Stimulated activated CD8-positive, alpha-beta memory T cell treated with anti-CD3 and anti-CD28 coated beads, Interleukin-2, amount 100 ng/mL, for 48 hours (primary cell): ENCODE measurements around the gene TMEM45A.
"Not testable (repeated sequence)": the region's sequence is repeated elsewhere in the genome, so short reads cannot be mapped to it uniquely, and the experiment has no call there.

ENCODE experiments used
- DNase-seq, 2 donors: peaks; one replicate each; pipeline ENCODE4 v3.0.0-alpha.2; 2020; ENCODE audit warnings: low read depth in 2 of 2

The TMEM45A gene

GRCh38 chr3:100483529-100483928 lies 8.9 kb upstream of the TMEM45A start:
- no peak for DNase-seq

DNA sequence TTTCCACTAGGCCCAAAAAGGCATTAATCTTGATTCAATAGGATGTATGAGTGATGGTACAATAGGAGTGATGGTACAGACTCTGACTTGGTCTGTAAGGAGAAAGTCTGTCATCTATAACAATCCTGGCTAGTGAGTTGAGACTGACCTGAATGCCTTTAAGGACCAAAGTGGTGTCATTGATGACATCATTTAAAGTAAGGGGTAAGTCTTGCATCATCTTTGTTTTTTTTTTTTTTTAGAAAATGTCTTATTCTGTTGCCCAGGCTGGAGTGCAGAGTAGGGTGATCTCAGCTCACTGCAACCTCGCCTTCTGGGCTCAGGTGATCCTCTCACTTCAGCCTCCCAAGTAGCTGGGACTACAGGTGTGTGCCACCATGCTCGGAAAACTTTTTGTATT lies 5.6 kb upstream of the TMEM45A start:
- no peak for DNase-seq

DNA sequence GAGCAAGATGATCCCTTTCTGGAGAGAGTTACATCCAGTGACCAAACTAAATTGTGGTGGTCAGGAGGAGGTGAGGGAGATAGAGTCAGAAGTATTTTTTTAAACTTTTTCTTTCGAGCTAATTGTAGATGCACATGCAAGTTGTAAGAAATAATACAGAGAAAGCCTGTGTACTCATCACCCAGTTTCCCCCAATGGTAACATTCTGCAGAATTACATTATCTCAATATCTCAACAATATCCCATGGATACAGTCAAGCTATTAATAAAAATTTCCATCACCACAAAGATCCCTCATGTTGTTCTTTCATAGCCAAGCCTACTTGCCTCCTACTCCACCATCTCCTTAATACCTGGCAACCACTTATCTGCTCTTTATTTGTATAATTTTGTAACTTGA lies 3.3 kb upstream of the TMEM45A start:
- DNase-seq: no peak

- no peak for DNase-seq
Observed at GRCh38 chr3:100496711-100497261, 4.4 kb downstream of the TMEM45A start.

DNA sequence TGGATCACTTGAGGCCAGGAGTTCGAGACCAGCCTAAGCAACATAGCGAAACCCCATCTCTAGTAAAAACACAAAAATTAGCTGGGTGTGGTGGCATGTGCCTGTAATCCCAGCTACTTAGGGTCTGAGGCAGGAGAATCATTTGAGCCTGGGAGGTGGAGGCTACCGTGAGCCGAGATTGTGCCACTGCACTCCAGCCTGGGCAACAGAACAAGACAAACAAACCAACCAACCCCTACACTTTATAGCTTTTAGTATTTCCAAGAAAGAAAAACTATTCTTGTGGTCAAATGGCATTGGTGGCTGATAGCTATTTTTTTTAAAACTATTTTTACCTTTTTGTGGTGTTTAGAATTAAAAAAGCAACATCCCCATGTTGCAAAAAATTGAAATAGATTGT lies 7.2 kb downstream of the TMEM45A start:
- DNase-seq: no peak

DNA sequence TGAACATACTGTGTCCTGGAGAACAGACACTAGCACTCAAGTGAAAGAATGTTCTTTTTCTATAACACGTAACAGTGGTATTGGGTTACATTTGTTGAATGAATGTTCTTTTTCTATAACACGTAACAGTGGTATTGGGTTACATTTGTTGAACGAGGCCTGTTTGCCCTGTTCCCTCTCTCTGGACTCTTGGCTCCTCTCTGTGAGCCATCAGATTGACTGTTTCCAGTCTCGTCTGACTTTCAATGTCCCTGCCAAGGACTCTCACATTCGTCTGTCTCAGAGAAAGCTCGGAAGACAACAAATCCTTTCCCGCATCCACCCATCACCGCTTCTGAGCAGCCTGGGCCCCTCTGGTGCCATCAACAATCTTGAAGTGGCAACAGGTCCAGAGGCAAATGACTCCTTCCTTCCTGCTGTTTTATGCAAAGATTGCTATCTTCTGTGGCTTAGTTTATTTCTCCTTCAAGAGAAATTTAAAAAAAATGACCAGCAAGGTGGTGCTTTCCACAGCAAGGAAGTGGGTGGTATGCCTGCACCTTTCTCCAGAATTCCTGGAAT lies 8.0 kb downstream of the TMEM45A start:
- no peak for DNase-seq

- no peak for DNase-seq
Observed at GRCh38 chr3:100503448-100503847, 11.0 kb downstream of the TMEM45A start.

GRCh38 chr3:100506355-100506754 lies 13.9 kb downstream of the TMEM45A start:
- no peak for DNase-seq

GRCh38 chr3:100509818-100510217 lies 17.4 kb downstream of the TMEM45A start:
- DNase-seq: not testable (repeated sequence)

DNA sequence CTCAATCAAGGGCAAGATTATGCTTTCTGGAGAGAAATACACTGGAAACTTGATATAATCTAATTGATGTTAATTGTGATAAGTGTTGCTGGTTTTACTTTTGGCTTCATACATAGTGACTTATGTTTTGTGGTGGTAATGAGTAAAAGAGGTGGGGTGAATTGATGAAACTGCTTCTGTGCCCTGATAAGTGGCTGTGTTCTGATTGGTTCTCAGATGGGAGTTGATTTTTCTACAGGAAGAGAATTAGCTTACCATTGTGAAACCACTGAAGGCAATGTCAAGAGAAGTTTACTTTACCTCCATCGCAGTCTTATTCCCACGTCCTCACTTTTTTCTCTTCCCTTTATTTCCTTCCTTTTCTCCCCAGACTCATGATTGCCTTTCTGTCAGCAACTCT lies 23.8 kb downstream of the TMEM45A start:
- no peak for DNase-seq

- DNase-seq: no peak
Observed at GRCh38 chr3:100516838-100517237, 24.4 kb downstream of the TMEM45A start.

GRCh38 chr3:100517276-100517675 lies 24.9 kb downstream of the TMEM45A start:
- no peak for DNase-seq

DNA sequence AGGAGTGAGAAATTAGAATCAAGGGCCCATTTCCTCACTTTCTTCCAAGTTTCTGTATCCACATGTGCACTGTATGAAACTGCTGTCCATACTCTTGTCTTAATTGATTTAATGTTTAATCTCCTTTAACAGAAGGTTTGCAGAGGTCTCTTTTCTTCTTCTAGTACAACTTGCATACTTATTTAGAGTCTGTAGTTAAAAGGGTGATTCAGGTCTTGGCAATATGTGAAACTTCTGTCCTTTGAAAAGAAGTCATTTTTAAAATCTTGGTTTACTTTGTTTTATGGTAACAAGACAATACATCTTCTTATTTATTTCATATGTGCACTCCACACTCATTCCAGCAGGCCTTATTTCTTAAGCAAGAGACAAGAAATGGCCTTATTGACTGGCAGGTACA lies 25.8 kb downstream of the TMEM45A start:
- no peak for DNase-seq

DNA sequence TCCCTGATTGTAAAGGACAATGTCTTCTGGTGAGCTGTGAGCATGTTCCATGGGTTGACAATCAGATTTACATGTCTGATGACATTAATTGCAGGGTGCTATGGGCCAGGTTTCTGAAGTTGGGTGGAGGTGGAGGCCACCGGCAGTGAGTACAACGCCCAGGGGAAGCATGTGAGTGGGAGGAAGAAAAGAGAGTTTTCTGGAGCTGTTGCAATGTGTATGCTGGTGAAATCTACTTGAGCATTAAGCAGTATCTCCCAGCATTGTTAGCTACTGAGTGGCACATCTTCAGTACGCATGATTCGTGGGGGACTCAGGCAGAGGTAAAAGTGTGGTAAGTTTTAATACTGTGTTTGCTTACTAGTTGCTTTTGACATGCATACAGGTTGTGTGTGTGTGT lies 26.6 kb downstream of the TMEM45A start:
- DNase-seq: no peak

DNA sequence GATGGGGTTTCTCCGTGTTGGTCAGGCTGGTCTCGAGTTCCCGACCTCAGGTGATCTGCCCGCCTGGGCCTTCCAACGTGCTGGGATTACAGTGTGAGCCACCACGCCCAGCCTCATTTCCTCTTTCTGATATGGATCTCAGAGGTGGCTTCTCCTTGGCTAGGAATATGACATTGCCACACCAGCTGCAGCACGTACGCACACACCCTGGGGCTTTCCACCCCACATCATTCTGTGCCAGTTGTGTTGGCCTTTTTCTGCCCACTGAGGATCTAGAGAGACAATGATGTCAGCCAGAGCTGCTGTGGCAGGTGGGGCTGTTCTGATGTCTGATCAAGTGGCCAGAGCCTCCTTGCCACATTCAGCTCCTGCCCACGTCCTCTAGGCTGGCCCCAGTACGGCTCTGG lies 29.0 kb downstream of the TMEM45A start:
- no peak for DNase-seq

DNA sequence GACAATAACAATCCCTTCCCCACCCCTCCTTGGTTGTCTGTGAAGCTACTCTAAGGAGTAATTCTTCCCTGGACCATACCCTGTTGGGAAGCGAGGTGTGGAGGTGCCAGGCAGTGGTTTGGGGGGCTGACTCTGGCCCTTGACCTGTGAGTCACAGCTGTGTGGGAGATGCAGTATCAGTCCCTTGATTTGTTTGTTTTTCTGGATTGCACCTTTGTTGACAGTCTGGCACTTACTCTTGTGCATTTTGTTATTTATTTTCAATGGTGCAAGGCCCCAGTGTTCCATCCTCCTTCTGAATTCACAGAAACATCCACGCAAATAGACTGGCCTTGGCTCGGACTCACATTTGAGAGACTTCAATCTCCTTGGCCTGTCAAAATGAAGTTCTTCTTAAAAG lies 29.7 kb downstream of the TMEM45A start:
- no peak for DNase-seq

DNA sequence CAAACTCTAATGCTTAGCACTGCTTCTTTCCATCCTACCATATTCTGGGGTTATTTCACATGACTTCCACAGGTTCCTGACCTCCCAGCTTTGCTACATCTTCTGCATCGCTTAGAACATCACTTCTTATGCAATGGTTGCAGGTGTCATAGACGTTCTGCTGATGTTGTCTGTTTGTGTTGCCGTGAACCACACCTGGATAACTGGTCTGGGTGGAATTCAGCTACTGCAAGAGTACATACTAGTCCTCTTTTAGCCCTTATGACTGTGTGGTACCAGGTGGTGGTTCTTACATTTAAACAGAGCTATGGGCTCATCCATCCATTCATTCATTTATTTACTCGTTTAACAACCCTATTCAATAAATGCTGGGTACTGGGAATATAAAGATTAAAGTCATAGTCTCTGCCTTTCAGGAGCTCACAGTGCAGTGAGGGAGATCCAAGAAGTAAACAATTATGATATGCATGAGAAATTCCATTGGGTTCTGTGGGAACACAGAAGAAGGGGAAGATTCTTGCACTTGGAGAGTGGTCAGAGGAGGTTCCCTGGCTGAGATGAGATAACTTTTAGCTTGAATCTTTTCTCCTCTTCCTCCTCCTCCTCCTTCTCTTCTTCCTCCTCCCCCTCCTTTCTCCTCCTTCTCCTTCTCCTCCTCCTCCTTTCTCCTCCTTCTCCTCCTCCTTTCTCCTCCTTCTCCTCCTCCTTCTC lies 30.8 kb downstream of the TMEM45A start:
- no peak for DNase-seq

DNA sequence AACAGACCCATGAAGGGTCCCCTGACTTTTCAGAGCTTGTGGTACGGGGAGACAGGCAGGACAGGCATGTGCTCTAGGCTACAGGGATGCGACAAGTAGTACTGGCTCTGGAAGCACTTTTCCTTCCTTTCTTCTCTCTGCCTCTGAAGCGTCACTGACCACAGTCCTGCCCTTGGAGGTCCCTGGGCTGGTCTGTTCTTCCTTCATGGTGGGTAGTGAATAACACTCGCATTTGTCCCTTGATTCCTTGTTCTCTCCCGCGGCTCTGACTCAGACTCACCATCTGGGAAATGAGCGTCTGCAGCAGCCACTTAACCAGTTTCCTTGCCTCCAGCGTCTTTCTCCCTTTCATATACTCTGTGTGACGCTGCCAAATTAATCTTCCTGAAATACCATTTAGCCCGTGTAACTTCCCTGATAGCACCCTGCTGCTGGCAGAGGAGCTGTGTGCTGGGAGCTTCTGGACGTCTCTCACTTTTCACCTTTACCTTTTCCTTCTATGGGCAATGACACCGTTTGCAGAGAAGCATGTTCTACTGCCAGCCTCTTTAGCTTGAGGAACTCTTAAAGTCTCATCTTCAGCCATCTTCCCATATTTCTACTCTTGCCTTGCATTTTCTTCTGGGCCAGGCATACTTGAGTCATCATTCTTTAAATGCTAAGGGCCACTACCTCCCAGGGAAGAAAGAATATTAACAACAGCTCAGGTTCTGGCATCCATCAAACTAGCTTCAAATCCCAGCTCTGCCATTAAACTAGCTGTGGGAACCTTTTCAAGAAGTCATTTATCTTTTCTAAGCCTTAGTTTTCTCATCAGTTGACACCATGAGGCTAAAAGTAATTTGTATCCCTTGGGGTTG lies 33.6 kb downstream of the TMEM45A start:
- DNase-seq: no peak

- DNase-seq: no peak
Observed at GRCh38 chr3:100526613-100527346, 34.4 kb downstream of the TMEM45A start.

DNA sequence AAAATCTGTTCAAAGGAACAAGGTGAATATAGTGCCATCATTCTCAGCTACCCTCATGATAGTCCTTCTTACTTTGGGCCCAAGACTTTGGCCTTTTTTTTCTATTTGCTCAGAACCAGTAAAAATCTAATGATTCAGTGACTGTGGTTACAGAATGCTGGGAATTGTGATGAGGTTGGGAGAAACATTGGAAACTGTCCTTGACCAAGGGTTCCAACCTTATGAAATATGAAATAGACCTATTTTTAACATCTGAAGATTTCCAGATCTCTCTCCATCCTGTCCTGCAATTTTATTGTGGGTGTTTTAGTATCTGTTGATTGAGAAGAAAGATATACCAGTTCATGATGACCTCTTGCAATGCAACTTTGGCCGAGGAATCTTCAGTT lies 34.9 kb downstream of the TMEM45A start:
- DNase-seq: no peak

GRCh38 chr3:100531093-100531492 lies 38.7 kb downstream of the TMEM45A start:
- no peak for DNase-seq

- no peak for DNase-seq
Observed at GRCh38 chr3:100532411-100532810, 40.0 kb downstream of the TMEM45A start.
